Activated CD8-positive, alpha-beta memory T cell treated with anti-CD3 and anti-CD28 coated beads for 48 hours (primary cell): ENCODE measurements around the gene COL9A3.

Experiments
- DNase-seq, 3 experiments: peaks; one replicate each; pipeline ENCODE4 v3.0.0-alpha.2; 2020; ENCODE audit warnings: low read depth in 2 of 3, low spot score in 2 of 3

The COL9A3 gene

DNA sequence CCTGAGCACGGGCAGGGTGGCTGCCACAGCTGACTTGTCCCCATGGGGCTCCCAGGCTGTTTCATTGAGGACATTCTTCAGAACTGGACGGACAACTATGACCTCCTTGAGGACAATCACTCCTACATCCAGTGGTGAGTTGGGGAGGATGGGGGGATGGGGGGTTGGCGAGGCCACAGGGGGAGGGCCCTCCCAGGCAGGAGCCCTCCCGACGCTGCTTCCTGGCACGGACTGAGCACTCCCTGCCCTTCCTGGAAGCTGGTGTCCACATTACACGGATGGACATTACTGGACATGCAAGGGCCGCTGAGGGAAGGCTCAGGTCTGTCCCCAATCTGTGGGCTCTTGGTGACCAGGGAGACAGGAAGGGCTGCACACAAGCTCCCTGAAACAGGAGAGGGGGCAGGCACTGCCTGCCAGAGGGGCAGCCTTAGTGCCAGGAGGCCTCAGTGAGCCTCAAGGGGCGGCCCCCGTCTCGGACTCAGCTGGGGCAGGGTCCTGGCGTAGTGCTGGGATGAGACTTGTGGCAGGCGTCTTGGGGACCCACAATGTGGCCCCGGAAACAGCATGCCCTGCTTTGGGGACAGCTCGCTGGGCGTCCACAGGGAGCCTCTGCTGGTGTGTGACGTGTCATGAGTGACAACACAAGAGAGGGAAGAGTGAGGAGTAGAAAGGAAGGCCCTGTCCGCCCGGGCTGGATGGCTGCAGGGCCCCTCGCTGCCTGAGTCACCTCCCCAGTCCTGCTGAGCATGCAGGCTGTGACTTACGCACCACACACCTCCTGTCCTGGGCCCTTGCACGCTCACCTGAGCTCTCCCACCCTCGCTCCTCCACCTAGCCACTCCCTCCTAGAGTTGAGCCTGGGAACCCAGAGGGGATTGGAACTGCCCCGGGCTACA lies 7.1 kb upstream of the COL9A3 start:
- no peak for DNase-seq

DNA sequence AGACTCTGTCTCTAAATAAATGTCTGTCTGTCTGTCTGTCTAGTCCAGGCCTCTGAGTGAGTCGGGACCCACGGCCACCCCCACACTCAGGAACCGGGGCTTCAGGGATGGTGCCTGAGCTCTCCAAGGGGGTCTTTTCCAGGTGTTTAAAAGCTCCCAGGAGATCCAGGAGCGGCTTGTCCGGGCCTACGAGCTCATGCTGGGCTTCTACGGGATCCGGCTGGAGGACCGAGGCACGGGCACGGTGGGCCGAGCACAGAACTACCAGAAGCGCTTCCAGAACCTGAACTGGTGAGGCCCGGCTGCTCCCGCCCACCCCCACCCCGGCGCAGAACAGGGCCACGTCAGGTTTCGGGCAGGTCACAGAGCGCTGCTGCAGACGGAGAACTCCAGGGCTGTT lies 5.5 kb upstream of the COL9A3 start:
- no peak for DNase-seq

DNA sequence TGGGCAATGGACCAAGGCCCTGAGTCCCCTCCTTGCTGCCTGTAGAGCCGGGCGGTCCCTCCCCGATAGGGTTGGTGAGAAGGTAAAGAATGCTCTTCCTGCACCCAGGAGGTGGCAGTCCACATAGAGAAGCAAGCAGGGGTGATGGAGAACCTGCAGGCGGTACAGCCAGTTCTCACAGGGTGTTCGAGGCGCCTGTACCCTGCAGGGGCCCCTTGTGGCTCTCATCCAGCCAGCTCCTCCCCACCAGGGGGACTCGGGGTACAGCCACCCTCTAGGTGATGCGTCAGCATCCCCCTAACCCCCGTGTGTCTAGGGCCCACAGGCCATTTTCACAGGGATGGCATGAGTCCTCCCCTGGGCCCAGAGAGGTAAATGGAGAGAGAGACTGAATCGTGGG lies 5.1 kb upstream of the COL9A3 start:
- DNase-seq = no peak

DNA sequence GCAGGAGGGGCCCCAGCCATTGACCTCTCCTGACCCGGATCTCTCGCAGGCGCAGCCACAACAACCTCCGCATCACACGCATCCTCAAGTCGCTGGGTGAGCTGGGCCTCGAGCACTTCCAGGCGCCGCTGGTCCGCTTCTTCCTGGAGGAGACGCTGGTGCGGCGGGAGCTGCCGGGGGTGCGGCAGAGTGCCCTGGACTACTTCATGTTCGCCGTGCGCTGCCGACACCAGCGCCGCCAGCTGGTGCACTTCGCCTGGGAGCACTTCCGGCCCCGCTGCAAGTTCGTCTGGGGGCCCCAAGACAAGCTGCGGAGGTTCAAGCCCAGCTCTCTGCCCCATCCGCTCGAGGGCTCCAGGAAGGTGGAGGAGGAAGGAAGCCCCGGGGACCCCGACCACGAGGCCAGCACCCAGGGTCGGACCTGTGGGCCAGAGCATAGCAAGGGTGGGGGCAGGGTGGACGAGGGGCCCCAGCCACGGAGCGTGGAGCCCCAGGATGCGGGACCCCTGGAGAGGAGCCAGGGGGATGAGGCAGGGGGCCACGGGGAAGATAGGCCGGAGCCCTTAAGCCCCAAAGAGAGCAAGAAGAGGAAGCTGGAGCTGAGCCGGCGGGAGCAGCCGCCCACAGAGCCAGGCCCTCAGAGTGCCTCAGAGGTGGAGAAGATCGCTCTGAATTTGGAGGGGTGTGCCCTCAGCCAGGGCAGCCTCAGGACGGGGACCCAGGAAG lies 4.5 kb upstream of the COL9A3 start:
- no peak for DNase-seq

DNA sequence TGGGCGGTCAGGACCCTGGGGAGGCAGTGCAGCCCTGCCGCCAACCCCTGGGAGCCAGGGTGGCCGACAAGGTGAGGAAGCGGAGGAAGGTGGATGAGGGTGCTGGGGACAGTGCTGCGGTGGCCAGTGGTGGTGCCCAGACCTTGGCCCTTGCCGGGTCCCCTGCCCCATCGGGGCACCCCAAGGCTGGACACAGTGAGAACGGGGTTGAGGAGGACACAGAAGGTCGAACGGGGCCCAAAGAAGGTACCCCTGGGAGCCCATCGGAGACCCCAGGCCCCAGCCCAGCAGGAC lies 4.0 kb upstream of the COL9A3 start:
- no peak for DNase-seq

DNA sequence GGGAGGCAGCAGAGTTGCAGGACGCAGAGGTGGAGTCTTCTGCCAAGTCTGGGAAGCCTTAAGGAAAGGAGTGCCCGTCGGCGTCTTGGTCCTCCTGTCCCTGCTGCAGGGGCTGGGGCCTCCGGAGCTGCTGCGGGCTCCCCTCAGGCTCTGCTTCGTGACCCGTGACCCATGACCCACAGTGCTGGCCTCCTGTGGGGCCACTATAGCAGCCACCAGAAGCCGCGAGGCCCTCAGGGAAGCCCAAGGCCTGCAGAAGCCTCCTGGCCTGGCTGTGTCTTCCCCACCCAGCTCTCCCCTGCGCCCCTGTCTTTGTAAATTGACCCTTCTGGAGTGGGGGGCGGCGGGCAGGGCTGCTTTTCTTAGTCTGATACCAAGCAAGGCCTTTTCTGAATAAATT lies 3.3 kb upstream of the COL9A3 start:
- no peak for DNase-seq

DNA sequence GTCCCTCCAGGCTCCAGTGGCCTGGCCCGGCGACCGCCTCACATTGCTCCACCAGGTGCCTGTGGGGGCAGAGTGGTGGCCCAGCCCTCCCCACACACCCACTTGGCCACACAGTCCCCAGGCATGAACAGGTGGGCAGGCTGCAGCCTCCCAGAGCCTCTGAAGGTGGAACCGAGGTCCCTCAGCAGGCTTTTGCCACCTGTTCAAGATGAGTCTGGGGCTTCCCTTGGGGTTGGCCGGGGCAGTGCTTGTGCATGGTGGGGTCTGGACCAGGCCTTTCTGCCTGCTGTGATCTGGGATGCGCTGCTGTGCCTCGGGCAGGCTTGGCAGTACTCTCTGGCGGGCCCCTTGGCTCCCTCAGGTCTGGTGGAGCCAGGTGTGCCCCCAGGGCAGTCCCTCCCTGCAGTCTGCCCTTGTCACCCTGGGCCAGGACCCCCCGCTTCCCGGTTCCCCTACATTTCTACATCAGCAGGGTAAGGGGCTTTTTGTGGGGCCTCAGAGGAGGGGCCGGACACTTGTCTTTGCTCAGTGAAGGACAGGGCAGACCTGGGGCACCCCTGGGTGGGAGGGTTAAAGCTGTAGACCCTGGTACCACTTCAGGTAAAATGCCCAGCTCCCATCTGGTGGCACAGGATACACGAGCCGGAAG lies 2.7 kb upstream of the COL9A3 start:
- DNase-seq = no peak

DNA sequence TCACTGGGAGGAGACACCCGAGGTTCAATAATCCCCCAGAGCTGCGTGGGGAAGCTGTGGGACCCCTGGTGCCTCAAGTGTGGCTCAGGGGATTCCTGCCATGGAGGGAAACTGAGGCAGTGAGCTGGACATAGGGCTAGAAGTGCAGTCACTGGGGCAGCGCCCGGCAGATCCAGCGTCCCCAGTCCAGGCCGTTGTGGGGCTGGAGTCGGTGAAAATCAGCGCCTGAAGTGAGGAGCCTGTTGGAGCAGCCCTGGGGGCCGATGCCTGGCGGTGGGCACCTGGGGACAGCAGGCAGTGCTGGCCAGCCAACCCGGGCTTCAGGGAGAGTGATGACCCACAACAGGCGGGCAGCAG lies 2.2 kb upstream of the COL9A3 start:
- DNase-seq = no peak

DNA sequence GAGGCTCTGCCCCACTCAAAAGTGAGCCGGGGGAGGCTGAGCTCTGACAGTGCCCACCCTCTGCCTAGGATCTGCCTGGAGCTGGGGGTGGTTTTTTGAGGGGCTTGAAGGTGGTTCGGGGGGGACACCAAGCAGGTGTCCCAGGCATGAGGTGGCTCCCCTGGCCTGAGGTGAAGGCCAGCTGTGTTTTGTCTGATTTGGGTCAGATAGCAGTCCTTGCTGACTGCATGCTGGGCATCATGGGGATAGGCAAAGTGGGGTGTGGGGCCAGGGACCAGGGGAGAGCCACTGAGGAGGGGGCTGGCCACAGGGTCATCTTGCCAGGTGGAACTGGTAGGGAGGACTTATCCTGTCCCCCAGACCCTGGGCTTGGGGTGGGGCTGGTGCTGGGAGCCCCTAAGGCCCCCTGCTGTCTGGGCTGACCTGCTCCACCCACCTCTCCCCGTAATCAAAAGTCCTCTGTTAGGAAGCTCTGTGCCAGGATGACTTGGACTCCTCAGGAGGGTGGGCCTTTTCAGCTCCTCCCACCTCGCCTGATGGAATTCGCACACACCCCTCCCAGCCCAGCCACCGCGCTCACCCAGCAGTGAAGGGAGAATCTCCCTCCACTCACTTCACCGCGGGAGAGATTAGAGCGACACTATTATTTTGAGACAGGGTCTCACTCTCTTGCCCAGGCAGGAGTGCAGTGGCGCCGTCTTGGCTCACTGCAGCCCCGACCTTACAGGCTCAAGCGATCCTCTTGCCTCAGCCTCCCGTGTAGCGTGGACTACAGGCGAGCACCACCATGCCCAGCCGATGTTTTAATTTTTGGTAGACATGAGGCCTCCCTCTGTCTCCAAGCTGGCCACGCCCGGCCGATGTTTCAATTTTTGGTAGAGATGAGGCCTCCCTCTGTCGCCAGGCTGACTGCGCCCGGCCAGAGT lies 1.5 kb upstream of the COL9A3 start:
- no peak for DNase-seq

DNA sequence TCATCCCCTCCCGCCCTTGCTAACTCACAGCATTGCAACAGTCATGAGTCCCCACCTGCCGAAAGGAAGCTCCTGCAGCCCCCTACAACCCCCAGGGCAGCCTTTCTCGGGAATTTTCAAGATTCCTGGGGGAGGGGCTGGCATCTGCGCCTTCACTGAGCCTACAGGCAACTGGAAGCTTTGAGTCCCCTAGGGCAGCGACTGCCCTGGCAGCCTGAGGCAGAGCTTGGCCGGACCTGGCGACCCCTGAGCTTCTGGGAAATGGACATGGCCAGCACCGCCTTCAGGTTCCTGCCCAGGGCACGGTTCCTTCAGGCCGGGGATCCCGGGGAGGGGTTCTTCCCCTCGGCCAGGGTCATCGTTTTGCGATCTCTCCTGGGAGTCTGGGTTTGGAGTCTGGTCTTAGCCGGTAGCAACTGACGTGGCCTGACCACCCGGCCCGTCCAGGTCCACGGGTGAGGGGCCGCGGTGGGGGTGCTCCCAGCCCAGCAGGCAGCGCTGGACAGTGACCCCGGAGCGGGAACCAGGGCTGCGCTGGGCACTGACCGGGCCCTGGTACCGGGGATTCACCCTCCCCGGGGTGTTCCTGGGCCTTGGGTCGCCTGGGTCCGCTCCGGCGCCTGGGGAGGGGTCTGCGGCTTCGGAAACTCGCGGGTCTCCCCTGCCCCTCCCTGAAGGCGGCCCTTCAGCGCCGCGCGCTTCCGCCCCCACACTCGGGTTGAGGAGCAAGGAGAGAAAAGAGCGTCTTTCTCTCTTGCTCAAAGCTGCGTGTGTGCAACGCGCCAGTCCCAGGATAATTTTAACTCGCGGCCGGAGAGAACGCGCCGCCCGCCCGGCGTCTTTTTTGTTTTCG lies 593 bp upstream of the COL9A3 start:
- DNase-seq = no peak

DNA sequence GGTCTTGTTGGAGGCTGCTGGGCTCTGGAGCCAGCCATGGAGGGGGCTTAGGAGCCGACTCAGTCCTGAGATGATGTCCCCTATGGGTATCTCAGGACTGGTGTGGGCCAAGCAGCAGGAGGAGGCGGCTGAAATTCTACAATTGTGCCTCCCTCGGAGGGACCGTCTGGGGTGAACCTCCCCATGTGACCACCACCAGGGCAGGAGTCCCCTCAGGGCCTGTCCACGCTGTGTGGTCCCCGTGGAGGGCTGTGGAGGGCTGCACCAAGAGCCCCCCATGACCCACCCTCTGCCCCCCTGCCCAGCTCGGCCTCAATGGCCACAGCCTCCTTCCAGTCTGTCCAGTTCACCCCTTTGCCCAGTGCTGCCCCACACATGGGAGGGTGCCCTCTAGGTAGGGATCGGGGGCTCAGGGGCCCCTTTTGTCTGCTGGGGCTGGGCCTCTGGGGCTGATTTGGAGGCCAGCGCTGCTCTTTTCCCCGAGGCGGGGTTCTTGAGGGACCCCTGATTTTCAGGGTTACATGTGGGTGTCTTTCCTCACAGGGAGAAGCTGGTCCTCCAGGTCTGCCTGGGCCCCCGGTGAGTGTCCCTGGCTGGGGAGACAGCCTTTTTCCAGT lies 1.2 kb downstream of the COL9A3 start:
- DNase-seq = no peak

DNA sequence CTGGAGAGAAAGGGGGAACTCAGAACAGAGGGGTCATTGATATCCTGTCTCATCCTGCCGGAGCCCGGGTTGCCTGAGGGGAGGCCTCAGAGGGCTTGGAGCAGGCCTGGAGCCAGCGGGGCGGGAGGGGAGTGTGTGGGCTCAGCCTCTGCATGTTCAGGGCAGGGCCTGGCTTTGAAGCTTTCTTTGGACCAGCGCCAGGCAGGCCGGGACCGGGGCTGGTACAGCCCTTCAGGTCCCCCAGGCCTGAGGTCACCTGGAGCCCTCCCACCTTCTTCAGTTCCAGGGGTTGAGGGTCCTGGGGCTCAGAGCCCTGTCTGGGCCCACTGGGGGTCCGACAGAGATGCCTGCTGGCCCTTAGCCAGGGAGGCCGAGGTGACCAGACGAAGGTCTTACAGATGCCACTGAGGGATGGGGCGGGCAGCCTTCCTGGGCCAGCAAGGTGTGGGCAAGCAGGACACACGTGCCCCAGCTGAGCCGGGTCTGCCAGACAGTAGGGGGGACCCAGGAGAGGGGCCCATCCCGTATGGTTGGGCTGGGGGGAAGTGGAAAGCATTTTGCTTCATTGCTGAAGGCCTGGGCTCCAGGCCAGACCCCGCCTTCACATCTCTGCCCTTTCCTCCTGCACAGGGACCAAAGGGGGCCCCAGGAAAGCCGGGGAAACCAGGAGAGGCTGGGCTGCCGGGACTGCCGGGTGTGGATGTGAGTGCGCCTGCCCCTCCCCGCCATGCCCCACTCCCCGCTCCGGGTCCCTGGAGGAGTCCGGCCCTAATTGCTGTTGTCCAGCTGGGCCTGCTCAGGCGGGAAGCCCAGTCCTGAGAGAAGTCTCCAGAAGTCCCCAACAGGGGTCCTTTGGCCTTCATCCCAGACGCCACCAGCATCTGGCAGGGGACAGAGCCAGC lies 2.0 kb downstream of the COL9A3 start:
- DNase-seq = no peak

DNA sequence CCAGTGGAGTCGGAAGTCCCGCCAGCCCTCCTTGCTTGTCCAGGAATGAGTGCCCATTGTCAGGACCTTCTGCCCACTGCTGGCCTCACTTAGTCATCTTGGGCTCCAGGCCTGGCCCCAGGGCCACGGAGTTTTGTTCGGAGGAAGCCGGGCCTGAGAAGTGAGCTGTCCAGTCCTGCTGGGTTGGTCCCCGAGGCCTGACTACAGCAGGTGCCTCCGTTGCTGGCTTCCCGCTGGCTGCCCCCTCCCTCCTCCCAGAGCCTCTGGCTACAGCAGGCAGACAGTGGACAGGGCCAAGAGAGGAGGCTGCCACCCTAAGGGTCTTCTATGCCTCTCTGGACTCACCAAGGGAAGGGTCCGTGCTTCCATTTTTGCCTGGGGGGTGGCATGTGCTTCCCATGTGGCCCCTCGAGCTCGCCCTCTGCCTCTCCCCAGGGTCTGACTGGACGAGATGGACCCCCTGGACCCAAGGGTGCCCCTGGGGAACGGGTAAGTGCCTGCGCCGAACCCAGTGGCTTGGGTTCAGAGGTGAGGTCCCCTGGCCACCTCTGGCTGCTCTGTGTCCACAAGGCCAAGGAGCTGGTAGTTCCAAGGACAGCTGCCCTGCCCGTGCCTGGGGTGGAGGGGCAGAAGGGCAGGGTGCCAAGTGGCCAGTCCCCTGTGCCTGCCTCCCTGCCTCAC lies 2.8 kb downstream of the COL9A3 start:
- no peak for DNase-seq

DNA sequence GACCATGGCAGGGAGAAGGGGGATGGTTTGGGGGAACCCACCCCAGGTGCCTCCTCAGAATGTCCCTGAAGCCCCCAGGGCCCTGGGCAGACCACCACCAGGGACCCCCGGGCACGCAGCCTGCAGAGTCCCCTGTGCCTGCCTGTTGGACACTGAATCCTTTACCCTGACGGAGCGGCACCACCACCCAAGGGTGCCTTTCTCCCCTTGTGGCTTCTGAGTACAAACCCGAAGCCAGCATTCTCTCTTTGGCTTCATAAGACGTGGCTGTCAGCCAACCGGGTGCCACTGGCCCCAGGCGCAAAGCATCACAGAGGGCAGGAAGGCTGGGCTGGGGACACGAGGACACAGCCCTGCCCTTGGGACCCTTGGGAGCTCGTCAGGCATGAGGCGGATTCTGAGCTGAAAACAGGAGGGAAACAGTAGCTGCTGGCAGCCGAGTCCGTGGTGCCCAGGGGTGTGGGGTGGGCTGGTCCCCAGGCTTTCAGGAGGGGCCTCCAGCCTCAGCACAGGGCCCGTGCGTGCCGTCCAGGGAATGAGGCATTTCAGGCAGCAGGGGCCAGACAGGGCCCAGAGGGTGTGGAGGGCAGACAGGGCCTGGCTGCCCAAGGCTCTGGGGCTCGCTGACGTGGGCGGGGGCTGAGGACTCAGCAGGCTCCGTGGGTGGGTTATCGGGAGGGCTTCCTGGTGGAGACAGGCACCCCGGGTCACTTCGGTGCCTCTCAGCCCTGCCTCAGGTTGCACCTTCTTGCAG lies 3.5 kb downstream of the COL9A3 start:
- DNase-seq = no peak

DNA sequence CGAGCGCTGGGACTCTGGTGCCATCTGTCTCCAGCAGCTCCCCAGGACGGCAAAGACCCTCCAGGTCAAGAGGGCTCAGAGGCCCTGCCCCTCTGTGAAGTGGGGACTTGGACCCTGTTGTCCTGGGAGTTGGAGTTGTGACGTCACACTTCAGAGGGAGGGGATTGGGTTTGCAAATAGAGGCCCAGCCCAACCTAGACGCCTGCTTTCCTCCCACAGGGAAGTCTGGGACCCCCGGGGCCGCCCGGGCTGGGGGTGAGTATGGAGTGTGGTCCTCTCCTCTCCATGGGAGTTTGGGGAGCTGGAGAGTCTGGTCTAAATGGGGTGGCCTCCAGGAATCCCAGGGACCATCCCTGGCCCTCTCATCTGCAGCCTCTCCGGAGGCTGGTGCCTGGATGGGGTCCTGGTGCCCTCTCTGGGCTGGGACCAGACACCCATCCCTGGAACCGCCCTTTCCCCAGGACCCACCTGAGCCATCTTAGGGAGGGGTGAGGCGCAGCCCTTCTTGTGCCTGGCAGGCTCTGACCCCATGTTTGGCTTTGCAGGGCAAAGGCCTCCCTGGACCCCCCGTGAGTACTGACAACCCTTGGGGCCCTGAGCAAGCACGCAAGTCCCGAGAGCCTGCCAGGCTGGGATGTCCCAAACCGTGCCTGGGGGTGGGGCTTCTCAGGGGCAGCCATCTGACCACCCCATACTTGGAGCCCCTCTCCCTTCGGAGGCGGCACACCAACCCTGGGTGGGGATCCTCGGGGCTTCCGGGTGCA lies 4.3 kb downstream of the COL9A3 start:
- no peak for DNase-seq

DNA sequence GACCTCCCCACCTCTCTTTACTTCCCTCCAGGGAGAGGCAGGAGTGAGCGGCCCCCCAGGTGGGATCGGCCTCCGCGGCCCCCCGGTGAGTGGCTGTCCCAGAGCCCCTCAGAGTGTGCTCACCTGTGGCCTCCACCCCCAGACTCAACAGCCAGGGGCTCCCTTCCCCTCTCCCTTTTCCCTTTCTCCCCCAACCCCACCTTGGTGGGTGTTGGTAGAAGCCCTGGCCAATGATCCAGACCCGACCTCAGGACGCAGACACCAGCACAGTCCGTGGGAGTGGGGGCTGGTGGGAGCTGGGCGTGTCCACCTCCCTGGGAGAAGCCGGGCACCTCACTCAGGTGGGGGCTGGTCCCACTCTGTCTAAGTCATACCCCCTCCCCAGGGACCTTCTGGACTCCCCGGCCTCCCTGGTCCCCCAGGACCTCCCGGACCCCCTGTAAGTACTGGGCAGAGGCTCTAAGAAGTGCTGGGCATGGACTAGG lies 4.9 kb downstream of the COL9A3 start:
- no peak for DNase-seq
